ENCODE data around the gene ECEL1.
"Not testable (repeated sequence)": the region's sequence is repeated elsewhere in the genome, so short reads cannot be mapped to it uniquely, and the experiment has no call there.

Gene ECEL1

DNA sequence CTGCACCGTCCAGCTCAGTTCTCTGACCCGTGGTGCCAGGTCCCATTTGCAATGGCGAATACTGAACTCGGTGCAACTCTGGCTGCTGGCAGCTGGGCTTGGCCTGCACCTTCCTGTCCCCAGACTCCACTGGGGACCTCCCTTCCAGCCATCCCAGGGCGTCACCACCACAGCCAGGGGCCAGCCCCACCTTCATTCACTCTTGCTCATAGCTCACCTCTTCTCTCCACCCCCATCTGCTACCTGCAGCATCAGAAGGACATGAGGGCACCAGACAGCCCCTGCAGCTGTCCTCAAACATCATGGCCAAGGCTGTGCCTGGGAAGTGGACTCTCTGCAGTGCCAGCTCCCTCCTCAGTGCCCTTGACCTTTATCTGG is 47.9 kb downstream of the ECEL1 start:
- DNase-seq = no peak

DNA sequence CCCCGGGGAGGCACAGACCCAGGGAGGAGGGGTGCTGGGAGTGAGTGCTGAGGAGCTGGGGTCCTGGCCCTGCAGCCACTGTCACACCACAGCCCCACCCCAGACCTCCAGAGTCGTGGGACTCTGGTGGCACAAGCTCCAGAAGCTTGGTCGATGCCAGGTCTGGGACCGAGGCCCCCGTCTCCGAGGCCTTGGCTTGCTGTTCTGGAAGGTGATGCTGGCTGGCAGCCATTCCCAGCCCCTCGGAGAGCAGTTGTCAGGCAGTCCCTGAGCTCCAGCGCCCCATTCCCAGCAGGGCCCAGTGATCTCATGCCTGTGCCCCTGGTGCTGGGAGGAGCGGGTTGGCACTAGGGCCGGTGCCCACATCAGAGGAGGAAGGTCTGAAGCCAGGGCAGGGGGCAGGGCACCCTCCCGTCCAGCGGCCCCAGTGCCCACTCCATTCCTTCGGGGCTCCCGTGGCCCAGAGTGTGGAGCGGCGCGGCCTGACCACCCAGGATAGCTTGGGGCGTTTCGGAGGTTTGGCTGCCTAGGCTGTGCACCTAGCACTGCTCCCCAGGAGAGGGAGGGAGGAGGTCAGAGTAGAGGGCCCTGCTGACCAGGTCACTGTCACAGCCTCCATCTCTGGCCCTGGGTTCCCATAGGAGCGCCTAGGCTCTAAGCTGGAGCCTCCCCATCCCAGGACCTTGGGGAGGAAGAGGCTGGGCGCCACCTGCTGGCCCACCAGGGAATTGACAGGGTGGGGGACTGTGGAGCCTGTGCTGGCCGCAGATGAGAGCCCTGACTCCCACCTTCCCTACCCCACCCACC is 48.5 kb downstream of the ECEL1 start:
- no peak for DNase-seq

DNA sequence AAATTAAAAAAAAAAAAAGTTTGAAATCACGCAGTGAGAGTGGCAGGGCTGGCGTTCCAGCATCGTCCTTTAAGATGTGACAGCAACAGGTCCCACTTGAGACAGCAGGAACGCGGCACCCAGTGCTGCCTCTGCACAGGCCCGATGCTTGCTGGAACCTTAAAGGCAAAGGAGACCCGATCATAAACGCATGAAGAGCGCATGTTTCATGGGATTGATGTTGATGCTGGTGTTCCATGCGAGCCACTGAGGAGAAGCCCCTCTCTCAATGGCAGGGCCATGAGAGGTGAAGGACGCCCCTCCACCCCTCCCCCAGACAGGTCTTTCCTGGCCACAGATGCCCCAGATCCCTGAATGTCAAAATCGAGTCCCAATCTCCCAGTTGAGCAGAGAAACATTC is 49.5 kb downstream of the ECEL1 start:
- no peak for DNase-seq

DNA sequence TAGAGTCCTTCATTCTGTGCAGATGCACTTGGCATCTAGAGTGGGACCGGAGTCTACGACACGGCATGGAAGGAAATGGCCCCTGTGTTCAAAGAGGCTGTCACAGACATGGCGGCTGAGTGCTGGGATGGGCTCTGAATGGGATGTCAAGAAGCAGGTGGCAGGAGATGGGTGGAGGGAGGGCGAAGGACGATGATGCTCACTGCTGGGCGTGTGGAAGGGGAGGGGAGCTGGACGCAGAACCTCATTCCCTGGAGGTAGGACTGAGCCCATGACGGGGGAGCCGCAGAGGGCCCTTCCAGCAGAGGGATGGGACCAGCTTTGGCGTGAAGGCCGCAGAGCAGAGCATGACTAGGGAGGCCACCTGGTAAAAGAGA is 50.5 kb downstream of the ECEL1 start:
- DNase-seq = no peak

DNA sequence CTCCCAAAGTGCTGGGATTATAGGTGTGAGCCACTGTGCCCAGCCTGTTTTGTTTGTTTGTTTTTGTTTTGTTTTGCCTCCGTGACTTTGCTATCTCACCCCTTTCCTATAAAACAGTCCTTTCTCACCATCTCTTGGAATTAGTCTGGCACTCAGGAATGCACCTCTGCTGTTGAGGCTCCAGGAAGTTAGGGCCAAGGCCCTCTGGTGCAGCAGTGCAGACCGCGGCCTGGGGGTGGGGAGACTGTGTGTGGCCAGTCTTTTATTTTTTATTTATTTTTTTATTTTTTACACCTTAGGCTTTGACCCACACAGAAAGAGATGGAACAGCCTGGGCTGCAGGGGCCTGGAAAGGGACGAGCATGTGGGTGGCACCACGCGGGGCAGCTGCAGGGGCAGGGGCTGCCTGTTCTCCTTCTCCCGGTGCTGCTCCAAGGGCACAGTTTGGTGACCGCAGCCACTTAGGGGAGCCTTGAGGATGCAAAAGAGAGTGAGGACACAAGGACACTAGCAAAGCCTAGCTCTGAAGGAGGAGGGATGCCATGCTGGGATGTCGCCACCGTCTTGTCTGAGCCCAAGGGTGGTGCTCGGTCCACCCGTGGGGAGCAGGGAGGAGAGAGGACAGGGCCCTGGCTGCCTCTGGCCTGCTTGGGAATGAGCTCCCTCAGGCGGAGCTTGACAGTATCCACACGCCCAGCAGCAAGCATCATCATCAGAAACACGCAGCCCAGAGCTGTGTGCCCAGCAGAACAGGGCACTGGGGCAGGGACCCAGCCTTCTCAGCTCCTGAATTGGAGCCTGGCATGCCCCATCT is 51.0 kb downstream of the ECEL1 start:
- DNase-seq = no peak

DNA sequence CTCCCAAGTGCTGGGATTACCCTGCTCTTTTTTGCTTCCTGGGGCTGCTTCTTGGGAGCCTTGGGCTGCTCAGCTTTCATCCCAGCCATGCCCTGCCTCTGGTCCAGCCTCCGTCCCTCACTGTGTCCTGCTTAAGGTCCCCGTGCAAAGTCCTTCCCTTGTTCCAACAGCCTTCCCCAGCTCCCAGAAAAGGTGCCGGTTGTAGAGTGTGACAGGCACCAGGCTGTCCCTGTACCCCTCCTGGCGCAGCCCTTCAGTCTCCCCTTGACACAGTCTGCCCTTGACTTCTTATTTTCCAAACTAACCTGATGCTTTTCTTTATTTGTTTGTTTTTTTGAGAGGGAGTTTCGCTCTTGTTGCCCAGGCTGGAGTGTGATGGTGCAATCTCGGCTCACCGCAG is 51.8 kb downstream of the ECEL1 start:
- DNase-seq = no peak

DNA sequence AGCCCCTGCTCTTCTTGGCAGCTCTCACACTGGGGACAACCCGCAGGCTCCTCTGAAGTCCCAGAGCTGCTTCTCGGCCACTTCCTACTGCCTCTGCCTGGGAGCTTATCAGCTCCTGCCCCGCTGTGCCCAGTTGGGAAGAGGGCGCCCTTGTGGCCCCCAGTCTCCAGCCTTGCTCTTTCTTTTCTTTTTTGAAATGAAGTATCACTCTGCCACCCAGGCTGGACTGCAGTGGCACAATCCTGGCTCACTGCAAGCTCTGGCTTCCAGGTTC is 52.3 kb downstream of the ECEL1 start:
- DNase-seq = no peak

DNA sequence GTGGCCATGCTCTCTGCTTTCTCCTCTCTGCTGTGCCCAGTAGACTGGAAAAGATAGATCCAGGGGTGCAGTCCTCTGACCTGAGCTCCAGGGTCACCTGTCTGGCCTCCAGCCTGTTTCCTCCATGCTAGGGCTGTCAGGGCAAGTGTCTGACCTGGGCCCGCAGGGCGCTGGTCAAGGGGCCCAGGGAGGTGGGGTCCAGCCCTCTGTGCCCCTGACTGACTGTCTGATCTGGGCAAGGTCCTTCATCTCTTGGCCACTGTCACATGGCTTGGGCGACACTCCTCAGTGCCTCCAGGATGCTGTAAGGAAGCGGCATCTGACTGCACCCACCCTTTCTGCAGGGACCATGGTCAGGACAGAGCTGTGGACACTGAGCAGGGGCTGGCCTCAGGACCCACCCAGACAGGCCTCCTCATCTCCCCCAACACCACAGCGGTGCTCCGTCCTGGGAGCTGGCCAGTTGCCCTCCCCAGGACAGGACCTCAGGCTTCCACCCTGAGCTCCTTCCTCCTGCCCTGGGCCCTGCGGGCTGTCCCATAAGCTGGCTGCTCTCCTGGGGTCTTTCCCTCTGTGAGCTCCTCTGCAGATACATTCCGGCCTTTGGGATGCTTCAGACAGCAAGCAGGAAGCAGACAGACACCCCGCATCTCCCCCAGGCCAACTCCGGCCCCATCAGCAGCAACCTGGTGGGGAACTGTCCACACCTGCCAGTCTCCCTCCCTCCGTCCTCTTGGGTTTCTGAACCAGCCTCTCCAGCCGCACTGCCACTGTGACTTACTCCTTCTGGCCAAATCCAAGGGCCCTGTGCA is 52.9 kb downstream of the ECEL1 start:
- no peak for DNase-seq

DNA sequence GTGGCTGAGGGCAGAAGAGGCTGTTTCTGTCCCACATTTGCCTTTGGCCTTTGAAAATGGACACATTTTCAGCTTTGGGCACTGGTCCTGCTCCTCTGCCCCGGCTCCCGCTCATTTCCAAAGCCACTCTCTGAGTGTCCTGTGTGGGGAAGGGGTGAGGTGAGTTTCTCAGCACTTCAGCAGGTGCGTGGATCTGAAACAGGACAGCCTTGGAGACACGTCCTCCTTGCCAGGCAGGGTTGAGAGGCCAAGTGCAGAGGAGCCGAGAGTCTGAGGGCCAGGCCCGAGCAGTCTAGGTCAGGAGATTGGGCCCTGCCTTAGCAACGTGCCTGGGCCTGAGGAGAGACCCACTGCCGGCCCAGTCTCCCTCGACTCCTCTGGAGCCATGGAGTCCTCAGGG is 53.5 kb downstream of the ECEL1 start:
- DNase-seq = no peak

DNA sequence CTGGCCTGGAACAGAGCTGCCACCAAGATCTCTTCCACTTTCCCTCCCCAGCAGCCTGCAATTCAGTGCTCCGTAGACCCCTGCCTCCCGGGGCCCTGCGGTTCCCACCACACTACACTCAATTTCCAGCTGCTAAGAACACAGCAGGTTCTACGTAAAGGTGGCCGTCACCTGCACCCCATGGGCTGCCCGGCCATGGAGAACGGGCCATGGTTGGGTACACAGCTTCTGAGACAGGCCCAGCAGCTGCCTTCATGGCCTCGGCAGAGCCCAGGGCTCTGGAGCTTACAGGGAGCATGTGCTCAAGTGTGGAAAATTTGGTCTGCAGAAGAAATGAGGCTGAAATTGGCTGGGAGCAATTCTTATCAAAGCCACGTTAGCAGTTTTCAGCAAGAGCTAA is 54.0 kb downstream of the ECEL1 start:
- DNase-seq = not testable (repeated sequence)

DNA sequence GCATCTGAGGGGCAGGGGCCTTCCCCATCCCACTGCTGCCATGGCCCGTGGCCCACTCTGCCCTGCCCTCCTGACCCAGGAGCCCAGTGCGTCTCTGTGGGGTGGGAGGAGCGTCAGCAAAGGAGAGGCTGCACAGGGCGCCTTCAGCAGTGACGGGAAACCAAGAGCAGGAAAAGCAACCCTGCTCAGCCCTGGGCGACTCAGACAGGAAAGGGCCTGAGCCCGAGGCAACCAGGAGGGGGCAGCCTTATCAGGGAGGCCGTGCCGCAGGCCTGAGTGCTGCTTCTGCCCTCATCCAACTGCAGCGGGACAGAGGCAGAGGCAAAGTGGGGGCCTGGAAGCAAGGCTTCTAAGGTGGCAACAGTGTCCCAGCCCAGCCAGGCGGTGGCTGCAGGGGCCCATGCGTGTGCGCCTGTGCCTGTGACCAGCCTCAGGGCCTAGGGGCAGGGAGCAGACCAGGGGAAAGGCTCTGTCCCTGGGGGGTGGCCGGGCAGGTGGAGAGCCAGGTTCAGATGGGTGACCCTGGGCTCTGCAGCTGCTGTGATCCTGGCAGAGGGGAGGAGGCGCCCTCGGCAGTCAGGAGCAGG is 54.9 kb downstream of the ECEL1 start:
- DNase-seq = no peak

DNA sequence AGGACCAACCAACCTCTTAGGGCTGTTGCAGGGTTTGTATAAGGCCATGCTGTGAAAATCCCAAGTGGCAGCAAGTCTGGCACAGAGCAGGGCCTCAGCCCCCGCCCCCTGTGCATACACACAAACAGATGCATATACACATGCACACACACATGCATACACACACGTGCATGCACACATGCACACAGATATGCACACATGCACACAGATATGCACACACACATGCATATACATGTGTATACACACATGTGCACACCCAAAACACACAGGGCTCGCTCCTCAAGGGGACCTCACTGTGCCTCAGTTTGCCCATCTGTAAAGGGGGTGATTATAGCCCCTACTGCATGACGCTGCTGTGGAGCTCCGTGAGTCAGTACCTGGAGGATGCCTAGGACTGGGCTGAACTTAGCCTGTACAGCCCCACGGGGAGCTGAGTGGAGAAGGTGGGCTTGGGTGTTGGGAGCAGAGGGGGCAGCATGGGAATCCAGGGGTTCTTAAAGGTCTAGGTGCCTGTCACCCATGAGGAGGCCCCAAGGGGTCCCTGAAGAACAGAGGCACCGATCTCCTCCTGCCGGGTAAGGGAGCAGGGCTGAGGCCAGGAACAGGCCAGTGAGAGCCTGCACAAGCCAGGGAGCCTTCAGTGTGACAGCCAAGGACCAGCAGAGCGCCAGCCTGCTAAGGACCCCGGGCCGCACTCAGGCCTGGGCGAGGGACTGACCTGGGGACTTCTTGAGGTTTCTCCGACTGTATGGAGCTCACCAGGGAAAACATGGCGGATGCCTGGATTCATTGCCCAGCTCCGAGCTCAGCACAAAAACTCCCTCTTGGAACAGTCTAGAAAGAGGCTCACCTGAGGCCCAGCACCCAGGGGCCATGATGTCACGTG is 55.7 kb downstream of the ECEL1 start:
- DNase-seq = no peak
